NCI-H345 treated with DMSO at 0.1 percent for 48 hours (cell line): ENCODE data around the gene WFIKKN2.
"Not testable (repeated sequence)": the region's sequence is repeated elsewhere in the genome, so short reads cannot be mapped to it uniquely, and the experiment has no call there.

Source experiments
- DNase-seq: peaks from one replicate; lab custom pipeline; 2025; ENCODE audit not compliant: unreplicated experiment; lab: John Stamatoyannopoulos, UW

Gene WFIKKN2

GRCh38 chr17:50835301-50836234, at the start of gene WFIKKN2:
Gene WFIKKN2 (plus strand): TSS chr17:50835586. CDS start chr17:50835938, 352 bp downstream.
- no peak for DNase-seq

GRCh38 chr17:50785946-50786570, 49.3 kb upstream of the WFIKKN2 start:
- no peak for DNase-seq

- no peak for DNase-seq
Measured at GRCh38 chr17:50787106-50787505, 48.3 kb upstream of the WFIKKN2 start.

- DNase-seq, result no peak
Measured at GRCh38 chr17:50790618-50791017, 44.8 kb upstream of the WFIKKN2 start.

- DNase-seq, result no peak
Measured at GRCh38 chr17:50792132-50792531, 43.3 kb upstream of the WFIKKN2 start.

GRCh38 chr17:50793007-50793406, 42.4 kb upstream of the WFIKKN2 start:
- no peak for DNase-seq

GRCh38 chr17:50794361-50794760, 41.0 kb upstream of the WFIKKN2 start:
- no peak for DNase-seq

- no peak for DNase-seq
Measured at GRCh38 chr17:50797135-50797810, 38.1 kb upstream of the WFIKKN2 start.

GRCh38 chr17:50798424-50799288, 36.7 kb upstream of the WFIKKN2 start:
- DNase-seq, result no peak

GRCh38 chr17:50799582-50799981, 35.8 kb upstream of the WFIKKN2 start:
- DNase-seq, result no peak

GRCh38 chr17:50800196-50800700, 35.1 kb upstream of the WFIKKN2 start:
- no peak for DNase-seq

- DNase-seq, result no peak
Measured at GRCh38 chr17:50802609-50803571, 32.5 kb upstream of the WFIKKN2 start.

GRCh38 chr17:50803676-50804075, 31.7 kb upstream of the WFIKKN2 start:
- DNase-seq, result no peak

GRCh38 chr17:50804749-50805475, 30.5 kb upstream of the WFIKKN2 start:
- DNase-seq, result not testable (repeated sequence)

GRCh38 chr17:50805486-50805885, 29.9 kb upstream of the WFIKKN2 start:
- no peak for DNase-seq

- DNase-seq, result no peak
Measured at GRCh38 chr17:50806141-50806643, 29.2 kb upstream of the WFIKKN2 start.

GRCh38 chr17:50807009-50807408, 28.4 kb upstream of the WFIKKN2 start:
- DNase-seq, result no peak

GRCh38 chr17:50807675-50808074, 27.7 kb upstream of the WFIKKN2 start:
- DNase-seq, result no peak

- no peak for DNase-seq
Measured at GRCh38 chr17:50808413-50808812, 27.0 kb upstream of the WFIKKN2 start.
